Measurements from ENCODE around the gene ABHD2. TPM values are rescaled to one million over a fixed set of nuclear protein-coding genes. Genes with fewer than 3 reads are reported as not detected.

Gene ABHD2
- total RNA-seq, 8 experiments from 2014 or later = 9.9 to 35.4 (median 16.8) TPM

GRCh38 chr15:89187986-89188514 is 99.8 kb downstream of the ABHD2 start:
- Histone ChIP-seq H3K27ac (no peak overlapping the region), H3K4me1 (replicated peaks in 1 of 2) (peaks cover 0 to 3% of the 10 kb centered on the region in 2 donors), H3K4me3 (no peak overlapping the region)
- WGBS, 10 experiments = 50 to 100% (median 94%) methylated on average over 2 to 8 of the region's 8 CpGs; no CpG with 5 or more reads in 2 of the 10 experiments
- in situ Hi-C loops (cut with MboI; ENCODE audit: low pct_unique_long_range_greater_than_20kb in 2 of 9, low sequenced_read_pairs in 9 of 9, unreplicated experiment in 9 of 9) = loop anchor here in 4 of 9 experiments (10.0 to 25.0 kb wide), 2 partner anchors 133 to 276 kb away; partner anchors contain the start of gene MFGE8 (in 3 of the 4)
- peak in 1 of 8 experiments; percentile 89 for ATAC-seq (replicated peaks in 6 of 8)

DNA sequence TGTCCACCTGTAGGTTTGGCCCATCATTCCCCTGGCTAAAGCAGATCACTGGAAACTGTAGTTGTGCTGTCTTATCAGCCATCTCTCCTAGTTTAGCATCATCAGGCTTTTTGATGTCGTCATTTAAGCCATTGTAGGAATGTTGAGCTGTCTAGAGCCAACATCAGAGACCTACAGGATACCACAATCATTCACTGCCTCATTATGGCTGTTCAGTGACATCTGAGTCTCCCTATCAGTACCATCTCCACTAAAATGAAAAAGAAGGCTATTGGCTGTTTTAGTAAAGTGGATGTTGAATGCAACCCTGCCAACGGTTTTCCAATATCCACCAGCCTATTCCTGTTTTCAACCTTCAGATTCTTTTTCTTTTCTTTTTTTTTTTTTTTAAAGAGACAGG is 103.9 kb downstream of the ABHD2 start:
- H3K4me3 ChIP-seq = no peak overlapping the region
- no peak for ATAC-seq (replicated peaks in 6 of 8)
- in situ Hi-C loops (cut with MboI; ENCODE audit: low pct_unique_long_range_greater_than_20kb in 2 of 9, low sequenced_read_pairs in 9 of 9, unreplicated experiment in 9 of 9) = loop anchor here in 3 of 9 experiments (25.0 kb wide), 1 partner anchor 280 kb away; the partner anchor contains the start of gene MFGE8 (in 3 of the 3)
- 33 to 93% (median 80%) methylated on average over 1 to 2 of the region's 2 CpGs; no CpG with 5 or more reads in 1 of the 10 experiments for WGBS, 10 experiments
- peaks cover 13 to 16% of the 10 kb centered on the region in 2 donors for H3K4me1 ChIP-seq (replicated peaks in 1 of 2)
- H3K27ac ChIP-seq = no peak overlapping the region

DNA sequence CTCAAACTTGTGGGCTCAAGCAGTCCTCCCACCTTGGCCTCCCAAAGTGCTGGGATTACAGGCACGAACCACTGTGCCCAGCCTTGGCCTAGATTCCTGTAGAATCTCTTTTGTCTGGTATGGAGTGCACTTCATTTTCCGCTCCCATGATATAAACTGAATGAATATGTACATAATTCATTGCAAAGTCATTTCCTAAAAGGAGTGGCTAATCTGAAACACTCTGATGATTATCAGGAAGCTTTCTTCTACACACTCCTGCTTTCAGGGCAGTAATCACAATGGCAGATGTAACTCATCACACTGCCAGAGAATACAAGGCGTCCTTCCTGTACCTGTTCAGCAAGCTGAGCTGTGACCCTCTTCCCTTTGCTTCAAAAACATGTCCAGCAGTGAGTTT is 104.5 kb downstream of the ABHD2 start:
- H3K4me1 ChIP-seq (replicated peaks in 1 of 2) = peaks cover 14 to 21% of the 10 kb centered on the region in 2 donors
- peak in 3 of 8 experiments; percentile 90 to 96 (median 95) for ATAC-seq (replicated peaks in 6 of 8)
- 0 to 100% (median 90%) methylated on average over 1 to 3 of the region's 3 CpGs for WGBS, 10 experiments
- no peak overlapping the region for H3K27ac ChIP-seq
- H3K4me3 ChIP-seq = no peak overlapping the region
- in situ Hi-C loops (cut with MboI; ENCODE audit: low pct_unique_long_range_greater_than_20kb in 2 of 9, low sequenced_read_pairs in 9 of 9, unreplicated experiment in 9 of 9) = loop anchor here in 3 of 9 experiments (25.0 kb wide), 1 partner anchor 280 kb away; the partner anchor contains the start of gene MFGE8 (in 3 of the 3)

- in situ Hi-C loops (cut with MboI; ENCODE audit: low pct_unique_long_range_greater_than_20kb in 2 of 9, low sequenced_read_pairs in 9 of 9, unreplicated experiment in 9 of 9) = loop anchor here in 3 of 9 experiments (25.0 kb wide), 1 partner anchor 282 kb away; the partner anchor contains the start of gene MFGE8 (in 3 of the 3)
- WGBS, 10 experiments = 60 to 100% (median 98%) methylated on average over 1 to 4 of the region's 4 CpGs; no CpG with 5 or more reads in 2 of the 10 experiments
- H3K4me3 ChIP-seq = no peak overlapping the region
- H3K27ac ChIP-seq = no peak overlapping the region
- H3K4me1 ChIP-seq (replicated peaks in 1 of 2) = peaks cover 31 to 38% of the 10 kb centered on the region in 2 donors
- ATAC-seq (replicated peaks in 6 of 8) = no peak
Measured at GRCh38 chr15:89194608-89195007, 106.4 kb downstream of the ABHD2 start.

- Histone ChIP-seq H3K4me1 (replicated peaks in 1 of 2) (peaks cover 37 to 46% of the 10 kb centered on the region in 2 donors), H3K4me3 (no peak overlapping the region), H3K27ac (no peak overlapping the region)
- in situ Hi-C loops (cut with MboI; ENCODE audit: low pct_unique_long_range_greater_than_20kb in 2 of 9, low sequenced_read_pairs in 9 of 9, unreplicated experiment in 9 of 9) = loop anchor here in 3 of 9 experiments (25.0 kb wide), 1 partner anchor 284 kb away; the partner anchor contains the start of gene MFGE8 (in 3 of the 3)
- 21 to 92% (median 75%) methylated on average over 1 to 4 of the region's 8 CpGs; no CpG with 5 or more reads in 2 of the 10 experiments for WGBS, 10 experiments
- ATAC-seq (replicated peaks in 6 of 8) = peak in 2 of 8 experiments; percentile 21 to 36
Measured at GRCh38 chr15:89195836-89196235, 107.6 kb downstream of the ABHD2 start.

DNA sequence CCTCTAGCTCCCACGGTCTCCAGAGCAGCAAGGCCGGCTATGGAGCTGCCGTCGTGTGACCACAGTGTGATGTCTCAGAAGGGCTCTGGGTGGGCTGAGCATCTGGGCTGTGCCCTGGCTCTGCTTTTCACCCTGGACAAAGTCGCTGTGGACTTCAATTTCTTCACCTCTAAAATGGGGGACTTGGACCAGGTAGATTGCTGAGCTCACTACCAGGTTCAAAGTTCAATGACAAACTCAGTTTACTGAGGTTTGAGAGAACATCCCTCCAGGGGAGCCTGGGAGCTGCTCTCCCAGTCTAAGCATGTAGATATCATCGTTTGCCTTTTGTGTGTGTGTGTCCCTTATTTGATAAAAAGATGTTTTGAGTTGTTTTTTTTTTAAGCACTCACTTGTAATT is 108.0 kb downstream of the ABHD2 start:
- 12 to 100% (median 79%) methylated on average over 1 to 4 of the region's 6 CpGs for WGBS, 10 experiments
- peak overlapping the region in 1 of 2 donors; percentile 81 for H3K27ac ChIP-seq
- in situ Hi-C loops (cut with MboI; ENCODE audit: low pct_unique_long_range_greater_than_20kb in 2 of 9, low sequenced_read_pairs in 9 of 9, unreplicated experiment in 9 of 9) = loop anchor here in 3 of 9 experiments (25.0 kb wide), 1 partner anchor 284 kb away; the partner anchor contains the start of gene MFGE8 (in 3 of the 3)
- ATAC-seq (replicated peaks in 6 of 8) = no peak
- H3K4me3 ChIP-seq = no peak overlapping the region
- H3K4me1 ChIP-seq (replicated peaks in 1 of 2) = peaks cover 37 to 46% of the 10 kb centered on the region in 2 donors

DNA sequence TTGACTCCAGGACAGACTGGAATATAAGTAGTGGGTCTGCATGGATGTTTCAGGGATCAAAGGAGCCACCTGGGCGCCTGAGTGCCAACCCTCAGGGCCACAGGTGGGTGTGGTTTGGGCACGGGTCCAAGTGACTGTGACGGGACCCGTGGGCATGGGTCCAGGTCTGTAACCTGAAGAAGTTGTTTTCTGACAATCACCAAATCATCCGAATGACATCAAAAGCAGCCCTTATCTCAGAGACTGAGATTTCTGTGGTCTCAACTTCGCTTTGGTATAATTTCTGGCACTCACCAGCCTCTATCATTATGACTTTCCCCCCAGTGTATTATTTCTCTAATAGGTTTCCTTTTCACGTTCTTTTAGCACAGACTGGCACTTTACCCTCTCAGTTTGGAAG is 108.7 kb downstream of the ABHD2 start:
- H3K4me3 ChIP-seq = no peak overlapping the region
- ATAC-seq (replicated peaks in 6 of 8) = no peak
- H3K4me1 ChIP-seq (replicated peaks in 1 of 2) = peaks cover 37 to 46% of the 10 kb centered on the region in 2 donors
- WGBS, 10 experiments = 36 to 100% (median 79%) methylated on average over 2 to 7 of the region's 7 CpGs
- peak overlapping the region; percentile 81 to 86 for H3K27ac ChIP-seq
- in situ Hi-C loops (cut with MboI; ENCODE audit: low pct_unique_long_range_greater_than_20kb in 2 of 9, low sequenced_read_pairs in 9 of 9, unreplicated experiment in 9 of 9) = loop anchor here in 3 of 9 experiments (25.0 kb wide), 1 partner anchor 285 kb away; the partner anchor contains the start of gene MFGE8 (in 3 of the 3)

GRCh38 chr15:89197503-89197971 is 109.3 kb downstream of the ABHD2 start:
- peak in 5 of 8 experiments; percentile 90 to 97 (median 94) for ATAC-seq (replicated peaks in 6 of 8)
- WGBS, 10 experiments = 0 to 80% (median 20%) methylated on average over 1 to 2 of the region's 4 CpGs; no CpG with 5 or more reads in 4 of the 10 experiments
- in situ Hi-C loops (cut with MboI; ENCODE audit: low pct_unique_long_range_greater_than_20kb in 2 of 9, low sequenced_read_pairs in 9 of 9, unreplicated experiment in 9 of 9) = loop anchor here in 3 of 9 experiments (25.0 kb wide), 1 partner anchor 285 kb away; the partner anchor contains the start of gene MFGE8 (in 3 of the 3)
- Histone ChIP-seq H3K4me1 (replicated peaks in 1 of 2) (peaks cover 37 to 49% of the 10 kb centered on the region in 2 donors), H3K27ac (peak overlapping the region; percentile 81 to 86), H3K4me3 (no peak overlapping the region)

GRCh38 chr15:89198196-89198595 is 109.9 kb downstream of the ABHD2 start:
- peaks cover 37 to 49% of the 10 kb centered on the region in 2 donors for H3K4me1 ChIP-seq (replicated peaks in 1 of 2)
- no peak overlapping the region for H3K4me3 ChIP-seq
- in situ Hi-C loops (cut with MboI; ENCODE audit: low pct_unique_long_range_greater_than_20kb in 2 of 9, low sequenced_read_pairs in 9 of 9, unreplicated experiment in 9 of 9) = loop anchor here in 3 of 9 experiments (25.0 kb wide), 1 partner anchor 286 kb away; the partner anchor contains the start of gene MFGE8 (in 3 of the 3)
- no peak for ATAC-seq (replicated peaks in 6 of 8)
- peak overlapping the region; percentile 87 for H3K27ac ChIP-seq
- WGBS, 10 experiments = 58 to 100% (median 100%) methylated on average over 1 to 2 of the region's 2 CpGs; no CpG with 5 or more reads in 3 of the 10 experiments

GRCh38 chr15:89198934-89199333 is 110.7 kb downstream of the ABHD2 start:
- in situ Hi-C loops (cut with MboI; ENCODE audit: low pct_unique_long_range_greater_than_20kb in 2 of 9, low sequenced_read_pairs in 9 of 9, unreplicated experiment in 9 of 9) = loop anchor here in 3 of 9 experiments (25.0 kb wide), 1 partner anchor 287 kb away; the partner anchor contains the start of gene MFGE8 (in 3 of the 3)
- no peak overlapping the region for H3K4me3 ChIP-seq
- peak overlapping the region; percentile 87 for H3K27ac ChIP-seq
- ATAC-seq (replicated peaks in 6 of 8) = peak in 5 of 8 experiments; percentile 11 to 49 (median 44)
- H3K4me1 ChIP-seq (replicated peaks in 1 of 2) = peaks cover 37 to 49% of the 10 kb centered on the region in 2 donors
- 44 to 100% (median 60%) methylated on average over 1 to 3 of the region's 3 CpGs; no CpG with 5 or more reads in 1 of the 10 experiments for WGBS, 10 experiments

DNA sequence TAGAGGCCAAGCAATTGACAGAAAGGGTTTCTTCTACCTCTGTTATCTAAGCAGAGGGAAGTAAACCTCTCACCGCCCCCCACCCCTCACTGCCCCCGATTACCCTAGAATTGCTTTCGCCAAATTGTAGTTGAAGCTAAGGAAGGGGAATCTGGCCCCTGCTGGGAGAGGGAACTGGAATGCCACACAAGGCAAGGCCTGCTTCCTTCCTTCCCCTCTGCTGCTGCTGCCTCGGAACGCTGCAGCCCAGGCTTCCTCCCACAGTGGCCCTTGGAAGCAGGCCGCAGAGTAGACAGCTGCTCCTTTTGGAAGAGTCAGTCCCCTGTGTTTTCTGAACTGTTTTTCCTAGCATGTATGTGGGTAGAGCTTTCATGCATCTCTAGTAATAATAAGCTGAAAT is 111.5 kb downstream of the ABHD2 start:
- ATAC-seq (replicated peaks in 6 of 8) = no peak
- Histone ChIP-seq H3K4me1 (replicated peaks in 1 of 2) (peaks cover 37 to 49% of the 10 kb centered on the region in 2 donors), H3K27ac (peak overlapping the region; percentile 87), H3K4me3 (no peak overlapping the region)
- in situ Hi-C loops (cut with MboI; ENCODE audit: low pct_unique_long_range_greater_than_20kb in 2 of 9, low sequenced_read_pairs in 9 of 9, unreplicated experiment in 9 of 9) = loop anchor here in 3 of 9 experiments (25.0 kb wide), 1 partner anchor 287 kb away; the partner anchor contains the start of gene MFGE8 (in 3 of the 3)
- 27 to 100% (median 42%) methylated on average over 1 to 4 of the region's 6 CpGs; no CpG with 5 or more reads in 6 of the 10 experiments for WGBS, 10 experiments

GRCh38 chr15:89200182-89200581 is 111.9 kb downstream of the ABHD2 start:
- Histone ChIP-seq H3K4me1 (replicated peaks in 1 of 2) (peaks cover 37 to 49% of the 10 kb centered on the region in 2 donors), H3K27ac (no peak overlapping the region), H3K4me3 (no peak overlapping the region)
- no peak for ATAC-seq (replicated peaks in 6 of 8)
- WGBS, 10 experiments = 75 to 100% (median 93%) methylated on average over 1 to 7 of the region's 12 CpGs; no CpG with 5 or more reads in 3 of the 10 experiments
- in situ Hi-C loops (cut with MboI; ENCODE audit: low pct_unique_long_range_greater_than_20kb in 2 of 9, low sequenced_read_pairs in 9 of 9, unreplicated experiment in 9 of 9) = no loop called here

Data from motor neuron (in vitro differentiated cells).